HCT116 (cell line): ENCODE data around the gene BRCA2.

Source experiments
- EGR1 ChIP-seq: IDR thresholded peaks from 2 replicates; pipeline ENCODE4 v1.6.1; 2012; ENCODE audit warnings: low read depth
- EZH2 ChIP-seq: fragments of 200-600 bp; sonication (generic); IDR thresholded peaks from 2 replicates; pipeline ENCODE4 v1.6.1; 2017; ENCODE audit warnings: antibody characterized with exemption, mixed run types
- POLR2A ChIP-seq: IDR thresholded peaks from 2 replicates; pipeline ENCODE4 v1.7.0; 2011; ENCODE audit warnings: borderline replicate concordance; ENCODE audit not compliant: insufficient read depth, insufficient read length; ENCODE audit errors: extremely low read depth
- RAD21 ChIP-seq: IDR thresholded peaks from 2 replicates; pipeline ENCODE4 v1.6.1; 2012; ENCODE audit warnings: low read depth, mild to moderate bottlenecking
- SIN3A ChIP-seq: IDR thresholded peaks from 2 replicates; pipeline ENCODE4 v1.6.1; 2012; ENCODE audit warnings: low read depth
- SP1 ChIP-seq: IDR thresholded peaks from 2 replicates; pipeline ENCODE4 v1.6.1; 2012; ENCODE audit warnings: low read depth
- ZBTB33 ChIP-seq: IDR thresholded peaks from 2 replicates; pipeline ENCODE4 v1.6.1; 2011; ENCODE audit warnings: mild to moderate bottlenecking, low read length, moderate library complexity; ENCODE audit not compliant: insufficient replicate concordance; ENCODE audit errors: extremely low read depth
- ZNF274 ChIP-seq: fragments of 200-500 bp; sonication (Bioruptor generic); IDR thresholded peaks from 2 replicates; pipeline ENCODE4 v1.6.1; 2014; ENCODE audit warnings: mild to moderate bottlenecking, low read depth, low read length, inconsistent platforms
- TF ChIP-seq, protein P1 (sequence below), 3 experiments: fragments of 200-600 bp in 1 of 3; sonication (generic) in 1 of 3; IDR thresholded peaks in 2 of 3; conservative IDR thresholded peaks in 1 of 3; 2 replicates each; pipeline ENCODE4 v1.5.1; 2012 to 2017; ENCODE audit warnings: low read depth in 2 of 3, low read length in 2 of 3, antibody characterized with exemption in 1 of 3, borderline replicate concordance in 1 of 3, control low read depth in 1 of 3, mild to moderate bottlenecking in 1 of 3, mixed read lengths in 1 of 3, mixed run types in 1 of 3, moderate library complexity in 1 of 3; ENCODE audit not compliant: insufficient read depth in 1 of 3
- TF ChIP-seq, protein P2 (sequence below): IDR thresholded peaks from 2 replicates; pipeline ENCODE4 v1.6.1; 2012

DNA sequence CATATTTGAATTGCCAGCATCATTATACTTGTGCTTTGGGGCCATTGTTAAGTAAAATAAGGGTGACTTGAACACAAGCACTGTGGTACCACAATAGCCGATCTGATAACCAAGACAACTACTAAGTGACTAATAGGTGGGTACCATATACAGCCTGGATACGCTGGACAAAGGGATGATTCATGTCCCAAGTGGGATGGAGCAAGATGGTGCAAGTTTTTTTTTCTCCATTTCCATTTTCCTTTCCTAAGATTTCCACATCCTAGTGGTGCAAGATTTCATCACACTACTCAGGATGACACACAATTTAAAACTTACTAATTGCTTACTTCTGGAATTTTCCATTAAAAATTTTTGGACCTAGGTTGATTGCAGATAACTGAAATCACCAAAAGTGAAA lies 15.1 kb downstream of the BRCA2 start:
- TF ChIP-seq EGR1 = no peak
- TF ChIP-seq, protein P1, sequence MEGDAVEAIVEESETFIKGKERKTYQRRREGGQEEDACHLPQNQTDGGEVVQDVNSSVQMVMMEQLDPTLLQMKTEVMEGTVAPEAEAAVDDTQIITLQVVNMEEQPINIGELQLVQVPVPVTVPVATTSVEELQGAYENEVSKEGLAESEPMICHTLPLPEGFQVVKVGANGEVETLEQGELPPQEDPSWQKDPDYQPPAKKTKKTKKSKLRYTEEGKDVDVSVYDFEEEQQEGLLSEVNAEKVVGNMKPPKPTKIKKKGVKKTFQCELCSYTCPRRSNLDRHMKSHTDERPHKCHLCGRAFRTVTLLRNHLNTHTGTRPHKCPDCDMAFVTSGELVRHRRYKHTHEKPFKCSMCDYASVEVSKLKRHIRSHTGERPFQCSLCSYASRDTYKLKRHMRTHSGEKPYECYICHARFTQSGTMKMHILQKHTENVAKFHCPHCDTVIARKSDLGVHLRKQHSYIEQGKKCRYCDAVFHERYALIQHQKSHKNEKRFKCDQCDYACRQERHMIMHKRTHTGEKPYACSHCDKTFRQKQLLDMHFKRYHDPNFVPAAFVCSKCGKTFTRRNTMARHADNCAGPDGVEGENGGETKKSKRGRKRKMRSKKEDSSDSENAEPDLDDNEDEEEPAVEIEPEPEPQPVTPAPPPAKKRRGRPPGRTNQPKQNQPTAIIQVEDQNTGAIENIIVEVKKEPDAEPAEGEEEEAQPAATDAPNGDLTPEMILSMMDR (IDR thresholded peaks at IDR 0.05 in 2 of 3, conservative IDR thresholded peaks at IDR 0.05 in 1 of 3; ENCODE audit: borderline replicate concordance in 1 of 3, insufficient read depth in 1 of 3, low read depth in 2 of 3, low read length in 2 of 3) = no peak
- no peak for TF ChIP-seq ZNF274
- TF ChIP-seq SIN3A = no peak
- no peak for TF ChIP-seq ZBTB33
- TF ChIP-seq POLR2A = no peak
- no peak for TF ChIP-seq SP1
- no peak for TF ChIP-seq EZH2
- TF ChIP-seq RAD21 = no peak
- TF ChIP-seq, protein P2, sequence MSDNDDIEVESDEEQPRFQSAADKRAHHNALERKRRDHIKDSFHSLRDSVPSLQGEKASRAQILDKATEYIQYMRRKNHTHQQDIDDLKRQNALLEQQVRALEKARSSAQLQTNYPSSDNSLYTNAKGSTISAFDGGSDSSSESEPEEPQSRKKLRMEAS = no peak
